Fibroblast of lung (primary cell): ENCODE data around the gene ZNF106. TPM values are rescaled to one million over a fixed set of nuclear protein-coding genes. Genes with fewer than 3 reads are reported as not detected.

ENCODE experiments used
- DNase-seq, 2 donors: peaks; one replicate each; pipeline versions ENCODE4 v3.0.0 to v3.0.0-alpha.2; 2010; ENCODE audit warnings: low read depth in 2 of 2
- H2AFZ ChIP-seq: 2 replicates; pipeline ENCODE4 v1.5.1; 2012; ENCODE audit warnings: low read length, control low read depth, inconsistent platforms
- H3K27ac ChIP-seq: 2 replicates; pipeline ENCODE4 v1.5.1; 2011; ENCODE audit warnings: low read length, control low read depth; ENCODE audit not compliant: insufficient read depth
- H3K27me3 ChIP-seq: 2 replicates; pipeline ENCODE4 v1.5.1; 2011; ENCODE audit warnings: mild to moderate bottlenecking, low read length; ENCODE audit not compliant: control insufficient read depth, insufficient read depth
- H3K36me3 ChIP-seq: 2 replicates; pipeline ENCODE4 v1.5.1; 2011; ENCODE audit warnings: low read length; ENCODE audit not compliant: control insufficient read depth, insufficient read depth
- H3K4me1 ChIP-seq: 2 replicates; pipeline ENCODE4 v1.5.1; 2011; ENCODE audit warnings: low read length; ENCODE audit not compliant: control insufficient read depth, insufficient read depth; ENCODE audit errors: extremely low read depth
- H3K4me2 ChIP-seq: 2 replicates; pipeline ENCODE4 v1.5.1; 2011; ENCODE audit warnings: low read length, control low read depth; ENCODE audit not compliant: insufficient read depth; ENCODE audit errors: extremely low read depth
- H3K4me3 ChIP-seq, 4 experiments: fragments of 200-600 bp in 1 of 4; sonication (generic) in 1 of 4; replicated peaks in 1 of 4; 2 replicates each; pipeline ENCODE4 v1.5.1; 2011 to 2016; ENCODE audit warnings: low read length in 4 of 4, low read depth in 3 of 4, mild to moderate bottlenecking in 3 of 4, control low read depth in 2 of 4, inconsistent platforms in 1 of 4, mixed read lengths in 1 of 4; ENCODE audit not compliant: insufficient read depth in 1 of 4; ENCODE audit errors: control extremely low read depth in 1 of 4
- H3K79me2 ChIP-seq: 2 replicates; pipeline ENCODE4 v1.5.1; 2012; ENCODE audit warnings: mild to moderate bottlenecking, low read length, inconsistent platforms; ENCODE audit not compliant: control insufficient read depth, insufficient read depth
- H3K9ac ChIP-seq: 2 replicates; pipeline ENCODE4 v1.5.1; 2011; ENCODE audit warnings: mild to moderate bottlenecking, low read length, control low read depth; ENCODE audit not compliant: insufficient read depth
- H3K9me3 ChIP-seq: 2 replicates; pipeline ENCODE4 v1.5.1; 2012; ENCODE audit warnings: low read depth, low read length; ENCODE audit not compliant: control insufficient read depth, insufficient read depth
- H4K20me1 ChIP-seq: 2 replicates; pipeline ENCODE4 v1.5.1; 2011; ENCODE audit warnings: low read length; ENCODE audit not compliant: control insufficient read depth, insufficient read depth; ENCODE audit errors: extremely low read depth
- CTCF ChIP-seq, 2 donors: IDR thresholded peaks in 1 of 2; conservative IDR thresholded peaks in 1 of 2; 1 replicate in 1 of 2; 2 replicates in 1 of 2; pipeline ENCODE4 v1.5.1; 2011 to 2012; ENCODE audit warnings: low read length in 2 of 2, control low read depth in 1 of 2, inconsistent platforms in 1 of 2, low read depth in 1 of 2, mild to moderate bottlenecking in 1 of 2
- EZH2 ChIP-seq: IDR thresholded peaks from 2 replicates; pipeline ENCODE4 v1.5.1; 2012; ENCODE audit warnings: low read length, control low read depth, mild to moderate bottlenecking; ENCODE audit errors: missing control alignments
- polyA plus RNA-seq, 2 donors: library from polyadenylated mRNA; depleted of rRNA in 1 of 2; stranded (reverse) in 1 of 2; unstranded in 1 of 2; fragments of >200 nt; gene quantifications; 2 replicates each; pipeline ENCODE4 v1.2.1, GENCODE V29; 2011 to 2012; ENCODE audit warnings: missing spikeins in 1 of 2
- total RNA-seq: library from RNA; depleted of rRNA; stranded (reverse); fragments of >200 nt; gene quantifications from 2 replicates; pipeline ENCODE4 v1.2.1, GENCODE V29; 2014

ZNF106 gene
- total and polyA plus RNA-seq, 2 donors (not counting 1 experiment from before 2014, with no cell fraction given), result 54.4 to 149 TPM

DNA sequence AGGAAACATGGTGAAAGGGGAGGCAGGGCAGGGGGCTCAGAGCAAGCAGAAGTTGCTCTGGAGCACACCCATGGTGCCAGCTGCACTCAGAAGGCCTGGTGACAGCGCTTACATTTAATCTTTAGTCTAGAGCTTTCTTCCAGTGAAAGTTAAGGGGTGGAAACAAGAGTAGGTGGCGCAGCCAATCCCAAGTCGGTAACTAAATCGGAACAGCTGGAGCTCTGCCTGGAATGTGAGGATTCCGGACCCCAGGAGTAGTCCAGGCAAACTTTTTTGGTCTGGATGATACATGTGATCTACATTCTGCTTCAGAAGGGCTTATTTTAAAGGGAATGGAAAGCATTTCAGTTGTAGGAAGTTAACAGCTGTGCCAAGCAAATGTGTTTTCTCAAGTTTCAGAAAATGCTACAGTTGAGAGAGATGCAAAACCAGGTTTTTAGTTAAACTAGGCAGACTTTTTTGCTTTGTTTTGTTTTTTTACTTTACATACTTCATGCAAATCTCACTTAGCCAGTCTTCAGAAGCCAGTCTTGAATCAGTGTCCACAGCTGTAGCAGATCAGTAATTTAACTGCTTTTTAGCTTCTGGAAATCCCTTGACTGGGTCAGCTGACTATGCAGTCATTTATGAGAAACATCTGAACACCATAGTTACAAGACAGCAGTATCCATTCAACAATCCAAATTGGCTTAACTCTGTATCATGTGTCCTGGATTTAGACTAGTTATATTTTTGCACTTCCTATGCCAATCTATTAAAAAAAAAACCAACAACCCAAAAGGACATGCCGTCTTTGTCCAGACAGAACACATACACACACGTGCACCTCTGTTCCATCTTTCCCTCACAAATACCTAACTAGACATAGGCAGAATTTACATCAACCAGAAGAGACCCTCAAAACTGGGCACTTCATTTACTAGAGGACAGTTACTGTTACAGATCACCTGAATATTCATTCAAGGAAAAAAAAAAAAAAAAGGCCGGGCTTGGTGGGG is 33.2 kb downstream of the ZNF106 start:
- H3K36me3 ChIP-seq, result no peaks in the 10 kb centered on the region
- peak overlapping the region; percentile 87 for H3K4me2 ChIP-seq
- no peaks in the 10 kb centered on the region for H3K27me3 ChIP-seq
- peak overlapping the region; percentile 15 to 64 (median 42) for H3K4me3 ChIP-seq
- H2AFZ ChIP-seq, result no peak overlapping the region
- H3K9ac ChIP-seq, result peak overlapping the region; percentile 44
- H4K20me1 ChIP-seq, result no peaks in the 10 kb centered on the region
- peaks cover 7% of the 10 kb centered on the region for H3K79me2 ChIP-seq
- TF ChIP-seq CTCF (conservative IDR thresholded peaks at IDR 0.05 in 1 of 2, IDR thresholded peaks at IDR 0.05 in 1 of 2; ENCODE audit: low read depth in 1 of 2, low read length in 2 of 2), result no peak
- TF ChIP-seq EZH2, result no peak
- peak; percentile 93 to 96 for DNase-seq
- H3K4me1 ChIP-seq, result peaks cover 9% of the 10 kb centered on the region
- peak overlapping the region; percentile 89 for H3K27ac ChIP-seq
- H3K9me3 ChIP-seq, result no peaks in the 10 kb centered on the region

DNA sequence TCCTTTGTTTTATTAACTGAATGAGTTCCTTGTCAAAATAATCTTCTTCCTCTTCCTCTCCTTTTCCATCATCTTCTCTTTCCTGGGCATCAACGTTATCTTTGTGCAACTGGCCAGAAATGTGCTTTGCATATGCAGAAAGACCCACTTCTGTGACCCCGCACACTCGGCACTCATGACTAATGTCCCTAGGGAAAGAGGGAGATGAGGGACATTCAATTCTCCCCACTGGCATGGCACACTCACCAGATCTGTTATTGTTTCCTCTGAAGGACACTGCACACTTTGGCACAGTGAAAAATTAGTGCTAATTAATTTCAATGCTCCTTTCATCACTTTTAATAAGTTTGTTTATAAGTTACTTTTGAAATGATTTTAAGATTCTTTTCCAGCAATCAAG is 34.0 kb downstream of the ZNF106 start:
- peak; percentile 25 to 39 for DNase-seq
- H4K20me1 ChIP-seq, result no peaks in the 10 kb centered on the region
- peak overlapping the region; percentile 15 to 64 (median 42) for H3K4me3 ChIP-seq
- H3K27me3 ChIP-seq, result no peaks in the 10 kb centered on the region
- peaks cover 9% of the 10 kb centered on the region for H3K4me1 ChIP-seq
- H3K4me2 ChIP-seq, result peak overlapping the region; percentile 87
- peaks cover 7% of the 10 kb centered on the region for H3K79me2 ChIP-seq
- H3K27ac ChIP-seq, result peak overlapping the region; percentile 89
- TF ChIP-seq CTCF (conservative IDR thresholded peaks at IDR 0.05 in 1 of 2, IDR thresholded peaks at IDR 0.05 in 1 of 2; ENCODE audit: low read depth in 1 of 2, low read length in 2 of 2), result no peak
- H2AFZ ChIP-seq, result no peak overlapping the region
- no peaks in the 10 kb centered on the region for H3K36me3 ChIP-seq
- no peaks in the 10 kb centered on the region for H3K9me3 ChIP-seq
- H3K9ac ChIP-seq, result peak overlapping the region; percentile 43

DNA sequence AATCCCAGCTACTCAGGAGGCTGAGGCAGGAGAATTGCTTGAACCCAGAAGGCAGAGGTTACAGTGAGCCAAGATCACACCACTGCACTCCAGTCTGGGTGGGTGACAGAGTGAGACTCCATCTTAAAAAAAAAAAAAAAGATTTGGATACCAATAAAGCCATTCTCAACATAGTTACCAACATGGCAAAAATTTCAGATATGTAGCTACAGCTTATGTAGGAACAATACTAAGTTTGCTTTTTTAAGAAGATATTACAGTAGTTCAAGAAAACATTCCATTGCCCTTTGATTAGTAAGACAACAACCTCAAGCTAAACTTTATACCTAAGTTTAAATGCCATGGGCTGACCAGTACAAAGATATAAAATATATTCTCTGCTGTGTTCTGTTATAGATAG is 34.4 kb downstream of the ZNF106 start:
- peak in 1 of 2 donors; percentile 35 for DNase-seq
- no peaks in the 10 kb centered on the region for H3K27me3 ChIP-seq
- peaks cover under 1% of the 10 kb centered on the region for H3K36me3 ChIP-seq
- peak overlapping the region; percentile 15 to 64 (median 42) for H3K4me3 ChIP-seq
- no peak overlapping the region for H2AFZ ChIP-seq
- peaks cover 7% of the 10 kb centered on the region for H3K79me2 ChIP-seq
- peaks cover 9% of the 10 kb centered on the region for H3K4me1 ChIP-seq
- TF ChIP-seq CTCF (conservative IDR thresholded peaks at IDR 0.05 in 1 of 2, IDR thresholded peaks at IDR 0.05 in 1 of 2; ENCODE audit: low read depth in 1 of 2, low read length in 2 of 2) (no peak), EZH2 (no peak)
- no peaks in the 10 kb centered on the region for H4K20me1 ChIP-seq
- peak overlapping the region; percentile 89 for H3K27ac ChIP-seq
- no peaks in the 10 kb centered on the region for H3K9me3 ChIP-seq
- no peak overlapping the region for H3K9ac ChIP-seq
- H3K4me2 ChIP-seq, result peak overlapping the region; percentile 87
